Activated CD4-positive, alpha-beta memory T cell treated with anti-CD3 and anti-CD28 coated beads, Interleukin-2, amount 10 ng/mL, durations not matched to agents 7 days and 5 days (primary cell): ENCODE results near the gene FAM20C. TPM values are rescaled to one million over a fixed set of nuclear protein-coding genes. Genes with fewer than 3 reads are reported as not detected.

Experiments used
- CTCF ChIA-PET: fragments of 350-600 bp; sonication (Branson Sonifier 250); formaldehyde crosslinking; loops from one replicate; lab custom pipeline; 2021; ENCODE audit warnings: antibody characterized with exemption, inconsistent platforms; lab: Charles Lee
- POLR2A ChIA-PET: fragments of 350-600 bp; sonication (Branson Sonifier 250); formaldehyde crosslinking; loops from one replicate; lab custom pipeline; 2021; ENCODE audit warnings: antibody characterized with exemption; lab: Charles Lee
- DNase-seq: peaks from one replicate; pipeline ENCODE4 v3.0.0-alpha.2; 2020
- H3K27ac Mint-ChIP-seq: one replicate; pipeline ENCODE4 v1.8.0; 2021; ENCODE audit warnings: mild to moderate bottlenecking, mixed read lengths
- H3K27me3 Mint-ChIP-seq: one replicate; pipeline ENCODE4 v1.8.0; 2021; ENCODE audit warnings: mixed read lengths
- H3K36me3 Mint-ChIP-seq: one replicate; pipeline ENCODE4 v1.8.0; 2021; ENCODE audit warnings: low read depth, mixed read lengths
- H3K4me1 Mint-ChIP-seq: one replicate; pipeline ENCODE4 v1.8.0; 2021; ENCODE audit warnings: mixed read lengths
- H3K4me3 Mint-ChIP-seq: one replicate; pipeline ENCODE4 v1.8.0; 2021; ENCODE audit warnings: mild to moderate bottlenecking, mixed read lengths
- H3K9me3 Mint-ChIP-seq: one replicate; pipeline ENCODE4 v1.8.0; 2021; ENCODE audit warnings: mixed read lengths
- total RNA-seq, 2 experiments: library from RNA; stranded (reverse); gene quantifications; one replicate each; pipeline ENCODE4 v1.2.3, GENCODE V29; 2021

FAM20C gene
- total RNA-seq, 2 experiments from 2014 or later = 0.13 TPM; not detected in 1

- Mint-ChIP-seq H3K27me3 (peaks cover 2% of the 10 kb centered on the region), H3K36me3 (no peaks in the 10 kb centered on the region), H3K27ac (no peak overlapping the region), H3K9me3 (no peaks in the 10 kb centered on the region), H3K4me1 (no peaks in the 10 kb centered on the region), H3K4me3 (no peak overlapping the region)
- POLR2A ChIA-PET = no interaction called here
- CTCF ChIA-PET = no interaction called here
- DNase-seq = no peak
These were observed 28.1 kb upstream of the FAM20C start for GRCh38 chr7:163971-164881.

GRCh38 chr7:164882-165660 is 27.3 kb upstream of the FAM20C start:
- H3K4me1 Mint-ChIP-seq = no peaks in the 10 kb centered on the region
- DNase-seq = no peak
- CTCF ChIA-PET = no interaction called here

GRCh38 chr7:165661-166337 is 26.6 kb upstream of the FAM20C start:
- peaks cover 2% of the 10 kb centered on the region for H3K27me3 Mint-ChIP-seq

More at GRCh38 chr7:164882-165660, 27.3 kb upstream of the FAM20C start:
- Mint-ChIP-seq H3K9me3 (no peaks in the 10 kb centered on the region), H3K27ac (no peak overlapping the region), H3K27me3 (peaks cover 2% of the 10 kb centered on the region), H3K4me3 (no peak overlapping the region), H3K36me3 (no peaks in the 10 kb centered on the region)
- POLR2A ChIA-PET = no interaction called here

GRCh38 chr7:166338-167060 is 25.9 kb upstream of the FAM20C start:
- POLR2A ChIA-PET = no interaction called here
- Mint-ChIP-seq H3K4me3 (no peak overlapping the region), H3K9me3 (no peaks in the 10 kb centered on the region), H3K27ac (no peak overlapping the region), H3K36me3 (no peaks in the 10 kb centered on the region), H3K27me3 (peaks cover 2% of the 10 kb centered on the region), H3K4me1 (no peaks in the 10 kb centered on the region)
- DNase-seq = no peak
- CTCF ChIA-PET = no interaction called here

More at GRCh38 chr7:165661-166337, 26.6 kb upstream of the FAM20C start:
- no peak overlapping the region for H3K27ac Mint-ChIP-seq
- POLR2A ChIA-PET = no interaction called here
- no peak overlapping the region for H3K4me3 Mint-ChIP-seq
- CTCF ChIA-PET = no interaction called here
- H3K9me3 Mint-ChIP-seq = no peaks in the 10 kb centered on the region
- no peaks in the 10 kb centered on the region for H3K36me3 Mint-ChIP-seq
- H3K4me1 Mint-ChIP-seq = no peaks in the 10 kb centered on the region
- no peak for DNase-seq

- no peak overlapping the region for H3K27ac Mint-ChIP-seq
- H3K4me3 Mint-ChIP-seq = no peak overlapping the region
- no peaks in the 10 kb centered on the region for H3K36me3 Mint-ChIP-seq
- no peaks in the 10 kb centered on the region for H3K4me1 Mint-ChIP-seq
- POLR2A ChIA-PET = no interaction called here
- no peaks in the 10 kb centered on the region for H3K9me3 Mint-ChIP-seq
- peaks cover 2% of the 10 kb centered on the region for H3K27me3 Mint-ChIP-seq
- DNase-seq = no peak
- CTCF ChIA-PET = no interaction called here
These were observed 25.1 kb upstream of the FAM20C start for GRCh38 chr7:167090-167855.

GRCh38 chr7:167976-168791 is 24.2 kb upstream of the FAM20C start:
- Mint-ChIP-seq H3K27ac (no peak overlapping the region), H3K36me3 (no peaks in the 10 kb centered on the region), H3K4me3 (no peak overlapping the region), H3K9me3 (no peaks in the 10 kb centered on the region), H3K4me1 (no peaks in the 10 kb centered on the region), H3K27me3 (peaks cover under 1% of the 10 kb centered on the region)
- ChIA-PET POLR2A (no interaction called here), CTCF (no interaction called here)
- no peak for DNase-seq

GRCh38 chr7:169276-170172 is 22.8 kb upstream of the FAM20C start:
- DNase-seq = no peak
- Mint-ChIP-seq H3K36me3 (no peaks in the 10 kb centered on the region), H3K4me3 (no peak overlapping the region), H3K4me1 (no peaks in the 10 kb centered on the region), H3K27me3 (no peaks in the 10 kb centered on the region), H3K27ac (no peak overlapping the region), H3K9me3 (no peaks in the 10 kb centered on the region)
- CTCF ChIA-PET = no interaction called here
- POLR2A ChIA-PET = no interaction called here

GRCh38 chr7:170551-171363 is 21.6 kb upstream of the FAM20C start:
- H3K9me3 Mint-ChIP-seq = no peaks in the 10 kb centered on the region
- ChIA-PET POLR2A (no interaction called here), CTCF (no interaction called here)
- no peak for DNase-seq
- H3K27ac Mint-ChIP-seq = no peak overlapping the region
- no peaks in the 10 kb centered on the region for H3K4me1 Mint-ChIP-seq
- no peak overlapping the region for H3K4me3 Mint-ChIP-seq
- no peaks in the 10 kb centered on the region for H3K27me3 Mint-ChIP-seq
- H3K36me3 Mint-ChIP-seq = no peaks in the 10 kb centered on the region

GRCh38 chr7:171364-171904 is 20.9 kb upstream of the FAM20C start:
- Mint-ChIP-seq H3K9me3 (no peaks in the 10 kb centered on the region), H3K27ac (no peak overlapping the region), H3K4me1 (no peaks in the 10 kb centered on the region), H3K36me3 (no peaks in the 10 kb centered on the region), H3K27me3 (no peaks in the 10 kb centered on the region), H3K4me3 (no peak overlapping the region)
- POLR2A ChIA-PET = no interaction called here
- no peak for DNase-seq
- CTCF ChIA-PET = no interaction called here

- POLR2A ChIA-PET = no interaction called here
These were observed 20.4 kb upstream of the FAM20C start for GRCh38 chr7:171912-172515.

More at GRCh38 chr7:171912-172515, 20.4 kb upstream of the FAM20C start:
- H3K9me3 Mint-ChIP-seq = no peaks in the 10 kb centered on the region
- DNase-seq = no peak
- CTCF ChIA-PET = no interaction called here
- no peak overlapping the region for H3K27ac Mint-ChIP-seq
- no peaks in the 10 kb centered on the region for H3K4me1 Mint-ChIP-seq
- H3K4me3 Mint-ChIP-seq = no peak overlapping the region
- H3K27me3 Mint-ChIP-seq = no peaks in the 10 kb centered on the region
- no peaks in the 10 kb centered on the region for H3K36me3 Mint-ChIP-seq
